Left lung (tissue), 10 donors: ENCODE data around the gene ZNF3. TPM values are rescaled to one million over a fixed set of nuclear protein-coding genes. Genes with fewer than 3 reads are reported as not detected.

Source experiments
- ATAC-seq: fragments of 200-7000 bp; cut with Tn5 transposase; one replicate; pipeline ENCODE4 v1.9.1; 2020; ENCODE audit warnings: moderate library complexity
- DNase-seq, 4 donors: peaks; one replicate each; pipeline ENCODE4 v3.0.0-alpha.2; 2013 to 2020
- H3K27ac ChIP-seq, 2 donors: fragments of 200-600 bp; sonication (generic) in 1 of 2; one replicate each; pipeline versions ENCODE4 v1.5.0 to v1.8.0; 2020 to 2021
- H3K27me3 ChIP-seq, 2 donors: fragments of 200-600 bp; sonication (generic) in 1 of 2; one replicate each; pipeline versions ENCODE4 v1.5.0 to v1.8.0; 2020 to 2021
- H3K36me3 ChIP-seq, 2 donors: fragments of 200-600 bp; sonication (generic) in 1 of 2; one replicate each; pipeline versions ENCODE4 v1.5.0 to v1.8.0; 2020 to 2021
- H3K4me1 ChIP-seq, 2 donors: fragments of 200-600 bp; one replicate each; pipeline ENCODE4 v1.8.0; 2021
- H3K4me3 ChIP-seq, 2 donors: fragments of 200-600 bp; sonication (generic) in 1 of 2; one replicate each; pipeline versions ENCODE4 v1.5.0 to v1.8.0; 2020 to 2021; ENCODE audit warnings: mild to moderate bottlenecking in 1 of 2
- H3K9me3 ChIP-seq, 2 donors: fragments of 200-600 bp; sonication (generic) in 1 of 2; one replicate each; pipeline versions ENCODE4 v1.5.0 to v1.8.0; 2020 to 2021
- CTCF ChIP-seq, 2 donors: fragments of 200-600 bp; sonication (generic) in 1 of 2; IDR thresholded peaks; one replicate each; pipeline versions ENCODE4 v1.5.0 to v1.8.0; 2021; ENCODE audit warnings: antibody characterized with exemption in 2 of 2
- intact Hi-C, 2 donors: fragments of 100-400 bp; cut with DNase I; formaldehyde crosslinking; loops; one replicate each; pipeline versions ENCODE4 v1.11.2 to v1.14.2; 2022
- polyA plus RNA-seq, 6 donors: library from polyadenylated mRNA; unstranded; fragments of 120-200 nt; gene quantifications; one replicate each; pipeline ENCODE4 v1.2.1, GENCODE V29; 2013; ENCODE audit not compliant: insufficient read length in 6 of 6
- total RNA-seq, 2 donors: library from RNA; stranded (reverse); fragmentation: NEBNext Ultra II Directional; extraction: Animal tissue kit (Norgen Biotek cat#: 25700); gene quantifications; one replicate each; pipeline ENCODE4 v1.2.1, GENCODE V29; 2021
- donor health status: DM: no; HTN: yes; CAD: no.
- donor health status: DM: no; HTN: no; CAD: no.

The ZNF3 gene
- total and polyA plus RNA-seq, 8 donors = 22.5 to 53.1 (median 49.5) TPM

- ATAC-seq (no peak), DNase-seq (no peak)
- peaks cover 6 to 20% of the 10 kb centered on the region in 2 donors for H3K4me1 ChIP-seq
- H3K27ac ChIP-seq = no peak overlapping the region
- intact Hi-C loops = no loop called here
- peaks cover 0 to 59% of the 10 kb centered on the region in 2 donors for H3K36me3 ChIP-seq
- TF ChIP-seq CTCF (IDR thresholded peaks at IDR 0.05) = no peak
- H3K9me3 ChIP-seq = no peaks in the 10 kb centered on the region
- no peak overlapping the region for H3K4me3 ChIP-seq
- no peaks in the 10 kb centered on the region for H3K27me3 ChIP-seq
These were observed 45.6 kb downstream of the ZNF3 start for GRCh38 chr7:100035876-100036275.

- ATAC-seq (no peak), DNase-seq (no peak)
- Histone ChIP-seq H3K27ac (no peak overlapping the region), H3K4me1 (peaks cover 6 to 20% of the 10 kb centered on the region in 2 donors), H3K27me3 (no peaks in the 10 kb centered on the region), H3K36me3 (peaks cover 0 to 68% of the 10 kb centered on the region in 2 donors), H3K9me3 (no peaks in the 10 kb centered on the region), H3K4me3 (no peak overlapping the region)
- no peak for TF ChIP-seq CTCF (IDR thresholded peaks at IDR 0.05)
- intact Hi-C loops = no loop called here
These were observed 46.5 kb downstream of the ZNF3 start for GRCh38 chr7:100034871-100035510.

- no peak for ATAC-seq
These were observed 48.0 kb downstream of the ZNF3 start for GRCh38 chr7:100033526-100033925.

GRCh38 chr7:100029596-100029995 lies 51.9 kb downstream of the ZNF3 start:
- TF ChIP-seq CTCF (IDR thresholded peaks at IDR 0.05) = no peak
- ATAC-seq = no peak
- no peak overlapping the region for H3K4me3 ChIP-seq
- H3K36me3 ChIP-seq = peaks cover 0 to 96% of the 10 kb centered on the region in 2 donors
- no peaks in the 10 kb centered on the region for H3K27me3 ChIP-seq
- no peak overlapping the region for H3K27ac ChIP-seq
- DNase-seq = no peak
- no peaks in the 10 kb centered on the region for H3K4me1 ChIP-seq
- no peaks in the 10 kb centered on the region for H3K9me3 ChIP-seq
- intact Hi-C loops = no loop called here

More at GRCh38 chr7:100033526-100033925, 48.0 kb downstream of the ZNF3 start:
- Histone ChIP-seq H3K4me1 (peaks cover 6 to 20% of the 10 kb centered on the region in 2 donors), H3K36me3 (peaks cover 0 to 80% of the 10 kb centered on the region in 2 donors), H3K27ac (no peak overlapping the region), H3K9me3 (no peaks in the 10 kb centered on the region), H3K4me3 (no peak overlapping the region), H3K27me3 (no peaks in the 10 kb centered on the region)
- no peak for TF ChIP-seq CTCF (IDR thresholded peaks at IDR 0.05)
- DNase-seq = no peak
- intact Hi-C loops = no loop called here

GRCh38 chr7:100027197-100027596 lies 54.3 kb downstream of the ZNF3 start:
- TF ChIP-seq CTCF (IDR thresholded peaks at IDR 0.05) = no peak
- H3K27me3 ChIP-seq = no peaks in the 10 kb centered on the region
- H3K27ac ChIP-seq = no peak overlapping the region
- H3K4me3 ChIP-seq = no peak overlapping the region
- no peak for DNase-seq
- intact Hi-C loops = no loop called here
- H3K4me1 ChIP-seq = peaks cover 2 to 6% of the 10 kb centered on the region in 2 donors
- peaks cover 4 to 92% of the 10 kb centered on the region in 2 donors for H3K36me3 ChIP-seq
- no peaks in the 10 kb centered on the region for H3K9me3 ChIP-seq
- ATAC-seq = no peak
